NCI-H82 treated with DMSO at 0.1 percent for 48 hours (cell line): ENCODE results near the gene TMEM269.
A peak's percentile ranks its signal among the peaks of the same experiment; 100 is the strongest.

Experiments used
- DNase-seq: peaks from one replicate; lab custom pipeline; 2025; ENCODE audit not compliant: unreplicated experiment; lab: John Stamatoyannopoulos, UW

The TMEM269 gene

DNA sequence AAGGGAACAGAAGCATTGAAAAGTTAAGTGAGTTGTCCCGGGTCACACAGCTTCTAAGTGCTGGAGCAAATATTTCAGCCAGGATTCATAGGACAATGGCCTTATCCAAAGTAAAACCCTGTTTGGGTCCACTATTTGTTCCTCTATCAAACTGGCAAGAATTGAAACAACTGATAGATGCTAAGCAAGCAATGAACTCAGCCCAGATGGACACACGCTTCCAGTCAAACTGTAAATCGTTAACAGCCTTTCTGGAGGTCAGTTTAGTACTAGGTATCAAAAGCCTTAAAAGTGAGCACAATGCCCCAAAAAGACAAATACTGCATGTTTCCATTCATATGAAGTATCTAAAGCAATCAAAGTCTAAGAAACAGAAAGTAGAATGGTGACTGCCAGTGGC lies 33.2 kb downstream of the TMEM269 start:
- no peak for DNase-seq

DNA sequence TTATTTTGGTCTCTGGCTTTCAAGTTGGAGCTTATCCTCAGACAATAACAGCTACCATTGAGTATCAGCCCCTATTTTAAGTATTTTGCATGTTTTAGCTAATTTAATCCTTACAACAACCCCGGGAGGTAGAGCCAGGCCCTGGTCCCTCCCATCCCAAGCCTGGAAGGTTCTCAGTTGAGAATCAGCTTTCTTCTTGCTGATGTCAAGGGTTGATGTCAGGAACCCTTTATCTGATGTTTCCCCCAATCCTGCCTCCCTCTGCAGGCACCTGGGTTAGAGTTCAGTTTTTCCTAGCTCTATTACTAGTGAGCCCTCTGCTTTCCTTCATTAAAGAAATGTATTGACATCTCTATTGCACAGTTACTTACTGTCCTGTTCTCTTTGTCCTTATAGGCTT lies 36.0 kb downstream of the TMEM269 start:
- no peak for DNase-seq

DNA sequence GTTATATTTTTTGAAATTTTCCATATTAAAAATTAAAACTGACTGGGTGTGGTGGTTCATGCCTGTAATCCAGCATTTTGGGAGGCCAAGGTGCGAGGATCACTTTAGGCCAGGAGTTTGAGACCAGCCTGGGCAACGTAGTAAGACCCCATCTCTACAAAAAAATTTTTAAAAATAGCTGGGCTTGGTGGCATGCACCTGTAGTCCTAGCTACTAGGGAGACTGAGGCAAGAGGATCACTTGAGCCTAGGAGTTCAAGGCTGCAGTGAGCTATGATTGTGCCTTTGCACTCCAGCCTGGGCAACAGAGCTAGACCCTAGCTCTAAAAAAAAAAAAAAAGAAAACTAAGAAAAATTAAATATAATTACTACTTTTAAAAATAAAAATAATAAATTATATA lies 36.9 kb downstream of the TMEM269 start:
- DNase-seq: no peak

DNA sequence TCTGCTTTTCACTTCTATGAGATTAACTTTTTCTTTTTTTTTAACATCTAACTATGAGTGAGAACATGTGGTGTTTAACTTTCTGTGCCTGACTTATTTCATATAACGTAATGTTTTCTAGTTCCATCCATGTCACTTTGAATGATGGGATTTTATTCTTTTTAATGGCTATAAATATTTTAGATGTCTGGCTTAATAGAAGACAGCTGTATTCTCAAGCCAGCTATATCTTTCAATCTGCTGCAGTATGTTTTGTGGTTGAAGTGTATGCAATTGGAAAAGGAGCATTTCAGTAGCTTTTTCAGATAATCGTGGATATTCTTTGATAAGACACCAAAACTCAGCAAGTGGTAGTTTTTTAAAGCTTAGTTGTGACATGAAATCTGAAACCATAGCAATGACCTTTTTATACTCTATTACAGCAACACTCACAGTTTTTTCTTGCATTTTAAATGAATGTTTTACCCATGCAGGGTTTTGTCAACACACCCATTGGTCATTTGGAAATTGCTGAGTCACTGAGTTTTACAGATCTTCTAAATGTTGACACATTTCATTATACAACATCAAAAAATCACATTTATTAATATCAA lies 38.1 kb downstream of the TMEM269 start:
- DNase-seq: no peak

- DNase-seq: no peak
Measured at GRCh38 chr1:42824481-42825035, 39.8 kb downstream of the TMEM269 start.

GRCh38 chr1:42825036-42825851 lies 40.5 kb downstream of the TMEM269 start:
- DNase-seq: no peak

DNA sequence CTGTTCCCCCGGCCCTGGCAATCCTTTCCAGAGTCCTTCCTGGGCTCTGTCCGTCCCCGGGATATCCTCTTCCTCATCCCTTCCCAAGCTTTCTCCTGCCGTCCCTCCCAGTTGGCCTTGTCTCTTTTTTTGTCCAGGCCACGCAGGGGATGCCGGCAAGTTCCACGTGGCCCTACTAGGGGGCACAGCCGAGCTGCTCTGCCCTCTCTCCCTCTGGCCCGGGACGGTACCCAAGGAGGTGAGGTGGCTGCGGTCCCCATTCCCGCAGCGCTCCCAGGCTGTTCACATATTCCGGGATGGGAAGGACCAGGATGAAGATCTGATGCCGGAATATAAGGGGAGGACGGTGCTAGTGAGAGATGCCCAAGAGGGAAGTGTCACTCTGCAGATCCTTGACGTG lies 45.8 kb downstream of the TMEM269 start:
- no peak for DNase-seq

- no peak for DNase-seq
Measured at GRCh38 chr1:42831273-42831672, 46.5 kb downstream of the TMEM269 start.

DNA sequence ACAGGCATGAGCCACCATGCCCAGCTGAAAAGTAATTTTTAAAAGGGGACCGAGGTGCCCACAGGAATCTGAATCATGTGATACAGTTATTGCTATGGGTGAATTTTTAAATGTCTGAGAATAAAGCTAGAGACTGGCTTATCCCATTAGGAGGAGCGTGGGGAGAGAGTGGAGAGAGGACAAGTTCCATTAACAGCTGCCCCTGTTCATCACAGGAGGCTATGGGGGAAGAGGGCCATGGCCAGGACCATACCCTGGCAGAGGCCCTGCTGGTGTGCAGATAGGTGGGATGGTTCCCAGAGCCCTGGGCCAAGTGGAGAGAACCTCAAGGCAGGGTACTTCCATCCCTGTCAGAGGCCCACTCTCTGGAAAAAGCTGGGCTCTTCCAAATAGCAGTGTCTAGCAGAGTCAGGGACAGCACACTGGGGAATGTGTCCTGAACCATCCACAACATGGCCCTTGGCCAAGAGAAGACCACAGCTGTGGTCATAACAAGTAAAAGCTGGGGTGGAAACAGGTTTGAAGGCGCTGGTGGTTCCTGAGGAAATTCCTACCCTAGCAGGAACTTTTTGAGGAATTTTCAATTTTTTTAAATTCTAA lies 48.0 kb downstream of the TMEM269 start:
- DNase-seq: no peak

GRCh38 chr1:42833981-42834380 lies 49.2 kb downstream of the TMEM269 start:
- no peak for DNase-seq

- DNase-seq: no peak
Measured at GRCh38 chr1:42834803-42835202, 50.0 kb downstream of the TMEM269 start.

DNA sequence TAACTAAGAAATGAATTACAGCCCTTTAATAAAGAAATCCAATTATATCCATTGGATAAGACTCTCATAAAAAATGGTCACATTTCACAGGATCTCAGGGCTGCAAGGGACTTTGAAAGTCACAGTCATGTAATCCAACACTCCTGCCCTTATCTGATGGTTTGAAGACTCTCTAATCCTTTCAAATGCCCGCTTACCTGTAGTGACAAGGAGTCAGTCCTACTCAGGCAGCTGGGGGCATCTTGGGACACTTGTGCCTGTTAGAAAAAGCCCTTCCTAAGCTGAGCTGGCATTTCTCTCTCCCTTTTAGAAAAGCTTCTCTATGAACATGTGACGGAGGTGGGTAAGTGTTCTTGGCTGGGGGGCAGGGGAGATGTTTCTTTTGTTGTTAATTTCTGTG lies 50.6 kb downstream of the TMEM269 start:
- peak; percentile 70 for DNase-seq

DNA sequence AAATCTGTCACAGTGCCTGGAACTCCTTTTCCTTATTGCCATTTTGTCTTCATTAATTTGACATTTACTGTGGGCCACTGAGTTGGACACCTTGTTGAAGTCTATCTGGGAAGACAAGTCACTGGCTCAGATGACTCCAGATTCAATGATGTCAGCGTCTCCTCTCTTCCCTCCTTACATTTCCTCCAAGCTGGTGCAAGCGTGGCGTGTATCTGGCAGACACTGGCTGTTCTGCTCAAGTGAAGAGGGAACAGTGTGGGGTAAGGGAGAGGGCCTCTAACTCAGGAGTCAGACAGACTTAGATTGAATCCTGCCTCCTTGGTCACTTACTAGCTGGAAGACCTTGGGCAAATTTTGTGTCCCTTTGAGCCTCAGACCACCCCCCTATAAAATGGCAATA lies 52.9 kb downstream of the TMEM269 start:
- DNase-seq: no peak

- no peak for DNase-seq
Measured at GRCh38 chr1:42838482-42839190, 53.8 kb downstream of the TMEM269 start.

DNA sequence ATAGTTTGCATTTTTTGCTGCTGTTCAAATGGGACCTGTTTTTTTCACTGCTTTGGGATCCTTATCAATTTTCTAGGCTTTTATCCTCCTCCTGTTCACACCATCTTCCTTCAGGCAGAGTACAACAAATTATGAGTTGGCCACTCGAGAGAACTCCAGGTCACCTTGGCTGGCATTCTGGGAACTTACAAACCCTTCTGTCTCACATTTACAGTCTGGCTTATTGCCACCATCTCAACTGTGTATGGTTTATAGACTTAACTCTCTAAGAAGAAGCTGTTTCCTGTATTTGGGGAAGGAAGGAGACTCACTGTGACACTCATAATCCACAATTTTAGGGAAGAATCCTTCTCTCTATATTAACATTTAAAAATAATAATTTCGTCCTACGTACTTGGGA lies 56.2 kb downstream of the TMEM269 start:
- no peak for DNase-seq

- no peak for DNase-seq
Measured at GRCh38 chr1:42841440-42842147, 56.8 kb downstream of the TMEM269 start.

GRCh38 chr1:42844592-42845140 lies 59.9 kb downstream of the TMEM269 start:
- DNase-seq: no peak

- no peak for DNase-seq
Measured at GRCh38 chr1:42845193-42845592, 60.4 kb downstream of the TMEM269 start.

DNA sequence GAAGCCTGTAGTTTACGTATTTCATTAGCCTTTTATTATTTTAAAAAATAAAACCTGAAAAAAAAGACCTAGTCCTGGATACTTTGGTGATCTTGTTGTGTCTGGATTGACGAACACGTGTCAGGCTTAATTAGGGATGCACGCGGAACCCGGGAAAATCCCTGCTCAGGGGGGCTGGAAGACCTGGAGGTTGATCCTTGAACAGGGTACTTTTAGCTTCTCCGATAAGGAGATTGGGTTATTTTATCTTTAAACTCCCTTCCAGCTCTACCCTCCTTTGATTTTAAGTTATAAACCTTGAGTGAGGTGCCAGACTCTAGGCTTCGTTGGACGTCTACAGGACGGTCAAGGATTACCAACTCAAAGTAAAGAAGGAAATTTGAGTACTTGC lies 61.1 kb downstream of the TMEM269 start:
- DNase-seq: peak; percentile 56

DNA sequence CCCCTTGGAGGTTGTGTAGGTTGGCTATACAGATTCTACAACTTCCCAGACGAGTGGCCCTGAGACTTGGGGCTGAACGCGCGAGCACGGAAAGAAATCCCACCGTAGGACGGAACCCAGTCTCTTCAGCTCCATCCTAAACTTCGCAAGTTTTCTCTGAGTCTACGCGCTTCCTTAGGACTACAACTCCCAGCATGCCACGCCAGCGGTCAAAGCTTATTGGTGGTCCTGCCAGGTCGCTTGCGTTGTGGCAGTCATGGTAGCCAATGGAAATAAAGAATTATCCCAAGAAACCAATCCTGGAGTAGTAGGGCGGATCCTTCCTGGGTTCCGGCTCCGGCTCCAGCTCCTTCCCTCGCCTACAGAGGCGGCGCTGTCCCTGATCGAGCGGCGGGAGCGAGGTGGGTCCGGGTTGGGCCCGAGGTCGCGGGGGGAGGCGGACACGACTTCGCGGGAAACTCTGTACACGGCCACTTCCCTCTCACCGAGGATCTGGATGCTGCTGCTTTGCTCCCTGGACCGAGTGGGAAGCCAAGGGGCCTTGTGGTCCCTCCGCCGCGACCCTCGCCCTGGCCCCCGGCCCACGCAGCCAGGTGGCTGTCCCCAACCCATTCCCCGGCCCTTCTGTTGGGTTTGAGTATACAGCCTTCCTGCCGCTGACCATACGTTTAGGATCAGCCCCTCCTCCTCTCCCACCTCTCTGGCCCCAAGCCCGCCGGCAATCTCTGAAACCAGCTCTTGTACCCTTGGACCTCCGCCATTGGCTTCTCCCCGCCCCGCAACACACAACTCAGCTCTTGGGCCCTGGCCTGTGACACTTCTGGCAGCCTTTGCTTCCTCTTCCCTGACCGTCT lies 61.7 kb downstream of the TMEM269 start, which contains the start of gene ZNF691:
TSS of gene ZNF691 (plus strand) at position 357 of the 854 bp plus-strand sequence. CDS start 3,046 bp downstream, outside the sequence.
- DNase-seq: peak; percentile 96
